ENCODE results near the gene JAM3.

- TF ChIP-seq, protein P1, sequence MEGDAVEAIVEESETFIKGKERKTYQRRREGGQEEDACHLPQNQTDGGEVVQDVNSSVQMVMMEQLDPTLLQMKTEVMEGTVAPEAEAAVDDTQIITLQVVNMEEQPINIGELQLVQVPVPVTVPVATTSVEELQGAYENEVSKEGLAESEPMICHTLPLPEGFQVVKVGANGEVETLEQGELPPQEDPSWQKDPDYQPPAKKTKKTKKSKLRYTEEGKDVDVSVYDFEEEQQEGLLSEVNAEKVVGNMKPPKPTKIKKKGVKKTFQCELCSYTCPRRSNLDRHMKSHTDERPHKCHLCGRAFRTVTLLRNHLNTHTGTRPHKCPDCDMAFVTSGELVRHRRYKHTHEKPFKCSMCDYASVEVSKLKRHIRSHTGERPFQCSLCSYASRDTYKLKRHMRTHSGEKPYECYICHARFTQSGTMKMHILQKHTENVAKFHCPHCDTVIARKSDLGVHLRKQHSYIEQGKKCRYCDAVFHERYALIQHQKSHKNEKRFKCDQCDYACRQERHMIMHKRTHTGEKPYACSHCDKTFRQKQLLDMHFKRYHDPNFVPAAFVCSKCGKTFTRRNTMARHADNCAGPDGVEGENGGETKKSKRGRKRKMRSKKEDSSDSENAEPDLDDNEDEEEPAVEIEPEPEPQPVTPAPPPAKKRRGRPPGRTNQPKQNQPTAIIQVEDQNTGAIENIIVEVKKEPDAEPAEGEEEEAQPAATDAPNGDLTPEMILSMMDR (IDR thresholded peaks at IDR 0.05) = no peak
- TF ChIP-seq POLR2A (IDR thresholded peaks at IDR 0.05; ENCODE audit: low read depth) = no peak
Observed at GRCh38 chr11:134144744-134145143, 75.9 kb downstream of the JAM3 start.

Data from esophagus muscularis mucosa (tissue), 3 donors.